ENCODE data around the gene GAS1.
A peak's percentile ranks its signal among the peaks of the same experiment; 100 is the strongest.

GAS1 gene

GRCh38 chr9:86948074-86948929 is 996 bp upstream of the GAS1 start:
- peak overlapping the region; percentile 66 for H3K4me3 ChIP-seq (ENCODE audit: low read depth, low read length)
- peak; percentile 77 for TF ChIP-seq CTCF (IDR thresholded peaks at IDR 0.05; ENCODE audit: low read depth, low read length)

- TF ChIP-seq CTCF (IDR thresholded peaks at IDR 0.05; ENCODE audit: low read depth, low read length): no peak
- H3K4me3 ChIP-seq (ENCODE audit: low read depth, low read length): peak overlapping the region; percentile 66
Measured at GRCh38 chr9:86946201-86947145, 833 bp downstream of the GAS1 start.

GRCh38 chr9:86945728-86946200 is 1.5 kb downstream of the GAS1 start:
- peak overlapping the region; percentile 66 for H3K4me3 ChIP-seq (ENCODE audit: low read depth, low read length)
- no peak for TF ChIP-seq CTCF (IDR thresholded peaks at IDR 0.05; ENCODE audit: low read depth, low read length)

- H3K4me3 ChIP-seq (ENCODE audit: low read depth, low read length): no peak overlapping the region
- no peak for TF ChIP-seq CTCF (IDR thresholded peaks at IDR 0.05; ENCODE audit: low read depth, low read length)
Measured at GRCh38 chr9:86944796-86945727, 2.2 kb downstream of the GAS1 start.

GRCh38 chr9:86943201-86944113 is 3.8 kb downstream of the GAS1 start:
- TF ChIP-seq CTCF (IDR thresholded peaks at IDR 0.05; ENCODE audit: low read depth, low read length): no peak
- no peak overlapping the region for H3K4me3 ChIP-seq (ENCODE audit: low read depth, low read length)

All from WI38 (cell line).